CMK (cell line): ENCODE data around the gene PIGM.

Source experiments
- DNase-seq: peaks from one replicate; pipeline ENCODE4 v3.0.0-alpha.2; 2010; ENCODE audit warnings: low read depth

PIGM gene

GRCh38 chr1:160022330-160023310, 9.2 kb downstream of the PIGM start:
- no peak for DNase-seq

DNA sequence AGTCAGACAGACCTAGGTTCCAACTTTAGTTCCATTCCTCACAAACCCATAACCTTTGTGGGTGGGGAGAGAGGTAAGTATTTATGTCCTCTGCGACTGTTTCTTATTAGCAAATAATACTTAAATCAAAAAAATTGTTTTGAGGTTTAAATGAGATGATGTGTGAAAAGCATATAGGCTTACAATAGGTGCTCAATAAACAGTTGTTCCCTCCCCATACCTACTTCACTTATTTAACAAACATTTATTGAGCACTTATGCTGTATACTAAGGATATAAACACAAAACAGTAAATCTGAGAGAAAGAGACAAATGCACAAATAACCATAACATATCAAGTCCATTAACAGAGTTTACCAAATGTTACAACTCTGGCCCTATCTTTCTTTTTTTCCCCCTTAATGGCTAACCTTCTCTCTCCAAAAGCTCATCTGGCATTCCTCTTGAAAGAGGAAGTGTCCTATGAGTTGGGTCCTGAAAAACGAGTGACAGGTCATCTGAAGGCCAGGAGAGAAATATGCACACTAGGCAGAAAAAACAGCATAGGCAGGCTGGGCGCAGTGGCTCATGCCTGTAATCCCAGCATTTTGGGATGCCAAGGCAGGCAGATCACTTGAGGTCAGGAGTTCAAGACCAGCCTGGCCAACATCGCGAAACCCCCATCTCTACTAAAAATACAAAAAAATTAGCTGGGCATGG, 10.3 kb downstream of the PIGM start:
- no peak for DNase-seq

- DNase-seq: no peak
Measured at GRCh38 chr1:160020196-160020595, 11.6 kb downstream of the PIGM start.

DNA sequence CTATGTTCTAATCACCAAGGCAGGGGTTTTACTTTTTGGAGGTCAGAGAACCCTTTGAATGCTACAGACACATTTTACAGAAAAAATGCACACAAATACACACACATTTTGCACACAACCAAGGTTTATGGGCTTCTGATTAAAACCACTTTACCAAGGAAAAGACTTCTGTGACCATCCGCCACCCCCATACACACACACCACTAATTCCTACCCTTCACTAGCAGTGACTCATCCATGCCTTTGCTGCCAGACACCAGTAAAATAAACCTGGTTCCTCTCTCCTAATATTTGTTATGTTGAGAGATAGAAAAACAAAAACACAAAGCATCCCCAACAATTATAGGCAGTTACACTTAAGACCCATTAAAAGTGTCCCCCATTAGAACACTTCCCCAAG, 12.9 kb downstream of the PIGM start:
- DNase-seq: no peak

GRCh38 chr1:160018347-160018746, 13.4 kb downstream of the PIGM start:
- no peak for DNase-seq

DNA sequence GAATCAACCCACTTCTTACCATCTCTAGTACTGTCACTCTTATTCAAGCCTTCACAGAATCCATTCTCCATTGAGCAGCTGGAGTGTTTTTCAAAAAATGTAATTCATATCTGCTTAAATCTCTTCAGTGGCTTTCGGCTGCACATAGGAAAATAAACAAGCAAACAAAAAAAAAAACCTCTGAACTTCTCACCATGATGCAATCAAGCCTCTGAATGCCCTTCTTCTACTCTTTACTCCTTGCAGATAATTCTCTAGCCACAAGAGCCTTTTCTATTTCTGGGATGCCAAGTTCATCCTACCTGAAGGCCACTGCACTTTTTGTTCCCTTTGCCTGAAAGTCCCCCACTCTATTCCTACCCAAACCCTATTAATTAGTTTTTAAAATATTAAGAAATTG, 14.2 kb downstream of the PIGM start:
- DNase-seq: no peak

DNA sequence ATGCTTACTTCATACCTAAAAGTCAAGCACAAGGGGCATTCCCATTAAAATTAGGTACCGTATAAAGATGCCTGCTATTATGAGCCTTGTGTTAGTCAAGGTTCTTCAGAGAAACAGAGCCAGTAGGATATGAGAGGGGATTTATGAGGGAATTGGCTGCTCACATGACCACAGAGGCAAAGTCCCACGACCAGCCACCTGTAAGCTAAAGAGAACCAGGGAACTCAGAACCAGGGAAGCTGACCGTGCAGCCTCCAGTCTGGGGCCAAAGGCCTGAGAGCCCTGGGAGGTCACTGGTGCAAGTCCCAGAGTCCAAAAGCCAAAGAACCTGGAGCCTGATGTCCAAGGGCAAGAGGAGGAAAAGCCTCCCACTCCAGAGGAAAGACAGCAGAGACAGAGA, 20.0 kb downstream of the PIGM start:
- DNase-seq: no peak

DNA sequence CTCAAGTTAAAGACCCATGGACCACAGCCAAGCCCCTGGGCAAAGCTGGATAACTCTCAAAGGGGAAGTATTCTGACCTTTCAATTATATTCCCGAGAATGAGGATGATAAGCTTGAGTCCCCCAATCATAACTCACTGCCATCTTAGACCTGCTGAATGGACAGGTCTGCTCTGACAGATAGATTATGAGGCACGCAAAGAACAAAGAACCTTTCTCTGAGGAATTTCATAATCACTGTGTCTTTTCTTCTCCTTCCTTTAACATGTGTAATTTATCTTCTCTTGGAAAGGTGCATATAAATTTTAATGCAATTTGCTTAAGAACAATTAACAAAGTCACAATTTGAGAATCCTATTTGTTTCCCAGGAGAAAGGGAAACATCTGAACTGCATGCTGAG, 22.0 kb downstream of the PIGM start:
- DNase-seq: no peak

DNA sequence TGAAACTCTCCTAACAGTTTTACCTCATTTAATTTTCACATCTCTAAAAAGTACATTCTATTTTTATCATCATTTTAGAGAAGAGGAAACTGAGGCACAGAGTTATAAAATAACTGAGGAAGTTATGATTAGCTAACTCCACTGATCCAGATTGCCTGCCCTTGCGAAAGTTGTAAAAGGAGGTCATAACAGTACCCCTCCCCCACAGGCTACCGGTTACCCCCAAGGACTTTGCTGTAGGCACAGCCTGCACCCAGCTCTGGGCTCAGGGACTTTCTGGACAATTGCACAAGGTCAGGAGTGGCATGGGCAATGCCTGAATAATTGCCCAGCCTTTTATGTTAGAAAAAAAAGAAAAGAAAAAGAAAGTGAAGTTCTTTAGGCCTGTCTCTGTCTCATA, 22.7 kb downstream of the PIGM start:
- no peak for DNase-seq

DNA sequence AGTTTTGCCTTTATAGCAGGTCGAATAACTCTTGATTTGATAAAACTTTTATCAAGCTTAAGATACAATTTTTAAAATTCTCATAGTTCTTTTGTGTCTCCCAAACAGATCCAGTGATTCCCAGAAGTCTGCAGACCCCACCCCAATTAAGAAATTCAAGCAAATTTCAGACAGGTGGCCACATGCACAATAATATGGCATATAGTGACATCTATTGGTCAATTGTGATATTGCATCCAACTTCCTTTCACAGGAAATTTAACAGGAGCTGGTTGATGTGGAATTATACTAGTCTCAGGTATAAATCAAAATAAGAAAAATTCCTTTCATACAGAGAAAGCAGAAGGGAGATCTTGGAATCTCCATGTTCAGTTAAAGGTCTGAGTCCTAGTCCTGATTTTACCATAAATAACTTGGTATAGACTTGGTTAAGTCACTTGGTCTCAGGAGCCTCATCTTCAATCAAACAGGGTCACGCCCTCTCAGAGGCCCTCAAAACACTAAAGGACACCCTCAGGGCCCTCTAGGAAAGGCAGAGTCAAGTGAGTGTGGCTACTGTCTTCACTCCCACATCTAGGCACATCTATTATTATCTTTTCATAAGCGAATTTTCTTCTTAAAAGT, 24.1 kb downstream of the PIGM start:
- DNase-seq: no peak

DNA sequence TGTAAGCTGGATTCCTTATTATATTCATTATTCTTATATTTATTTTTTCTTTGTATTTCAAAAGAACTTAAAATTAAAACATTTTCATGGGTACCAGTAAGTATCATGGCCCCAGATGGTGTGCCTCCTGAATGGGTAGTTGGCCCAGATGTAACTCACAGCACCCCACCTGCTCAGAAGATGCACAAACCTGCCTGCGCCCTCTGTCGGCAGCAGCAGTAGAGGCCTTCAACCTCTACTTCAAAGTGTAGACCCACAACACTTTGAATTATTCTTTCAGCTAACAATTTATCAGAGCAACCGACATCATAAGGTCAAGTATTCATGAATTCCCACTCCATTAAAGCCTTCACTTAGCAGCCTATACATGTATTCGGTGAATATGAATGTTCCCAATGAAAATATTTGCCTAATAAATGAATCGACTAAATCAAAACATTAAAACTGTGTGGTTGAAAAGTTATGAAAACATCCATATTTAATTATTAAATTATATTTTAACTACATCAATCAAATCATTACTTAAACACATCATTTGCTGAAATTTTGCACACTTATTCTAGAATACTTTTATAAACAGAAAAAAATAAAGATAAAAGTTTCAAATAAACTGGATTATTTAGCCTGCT, 25.4 kb downstream of the PIGM start:
- DNase-seq: peak; percentile 62

DNA sequence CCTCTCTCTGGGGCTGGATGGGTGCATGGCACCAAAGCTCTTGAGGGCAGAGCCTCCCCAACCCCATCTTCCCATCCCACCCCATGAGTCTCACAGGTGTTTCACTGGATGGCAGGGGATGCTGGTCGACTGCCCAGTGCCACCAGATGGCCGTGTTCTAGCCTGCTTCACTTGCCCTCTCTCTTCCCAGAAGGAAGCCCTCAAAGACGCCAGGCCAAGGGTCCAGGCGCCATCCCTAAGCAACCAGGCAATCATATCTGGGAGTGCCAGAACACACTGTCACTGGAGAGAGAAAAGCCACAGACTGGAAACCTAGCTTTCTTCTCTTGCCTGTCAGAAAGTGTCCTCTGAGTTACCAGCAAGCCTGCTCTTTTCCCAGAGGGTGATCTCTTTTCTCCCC, 26.7 kb downstream of the PIGM start:
- no peak for DNase-seq

DNA sequence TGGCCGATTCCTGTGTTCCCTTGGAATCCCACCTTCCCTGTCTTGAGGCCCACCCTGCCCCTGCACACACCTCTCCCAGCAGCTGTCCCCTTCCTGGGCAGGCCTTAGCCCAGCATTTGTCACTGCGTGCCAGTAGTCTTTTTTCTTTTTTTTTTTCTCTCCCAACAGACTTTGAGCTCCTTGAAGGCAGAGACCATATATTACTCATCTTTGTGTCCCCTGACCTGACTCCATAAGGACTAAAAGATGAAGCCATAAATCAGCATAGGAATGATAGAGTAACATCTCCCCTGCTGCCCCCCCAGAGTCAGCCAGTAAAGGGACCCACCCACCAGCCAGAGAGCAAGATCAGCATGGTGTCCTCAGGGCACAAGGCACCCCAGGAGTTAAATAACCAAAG, 27.4 kb downstream of the PIGM start:
- no peak for DNase-seq

- DNase-seq: no peak
Measured at GRCh38 chr1:160004001-160004400, 27.8 kb downstream of the PIGM start.

- no peak for DNase-seq
Measured at GRCh38 chr1:160001440-160001839, 30.4 kb downstream of the PIGM start.

DNA sequence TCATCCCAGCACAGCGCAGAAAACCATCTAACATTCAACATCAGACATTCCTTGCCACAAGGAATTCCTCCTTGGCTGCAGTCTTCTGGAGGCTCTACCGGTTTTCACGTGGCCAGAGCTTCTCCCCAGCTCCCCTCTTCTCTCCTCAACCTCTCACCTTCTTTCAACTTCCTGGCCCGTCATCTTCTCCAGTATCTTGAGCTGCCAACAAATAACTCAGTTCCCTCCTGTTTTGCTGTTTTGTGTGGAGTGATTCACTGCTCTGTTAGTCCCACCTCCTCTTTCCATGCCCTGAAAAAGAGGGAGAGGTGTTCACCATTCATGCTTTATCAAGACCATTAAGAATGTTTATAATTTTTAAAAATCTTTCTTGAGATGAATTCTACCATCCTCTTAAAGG, 32.6 kb downstream of the PIGM start:
- DNase-seq: no peak

- DNase-seq: no peak
Measured at GRCh38 chr1:159996653-159997052, 35.1 kb downstream of the PIGM start.

DNA sequence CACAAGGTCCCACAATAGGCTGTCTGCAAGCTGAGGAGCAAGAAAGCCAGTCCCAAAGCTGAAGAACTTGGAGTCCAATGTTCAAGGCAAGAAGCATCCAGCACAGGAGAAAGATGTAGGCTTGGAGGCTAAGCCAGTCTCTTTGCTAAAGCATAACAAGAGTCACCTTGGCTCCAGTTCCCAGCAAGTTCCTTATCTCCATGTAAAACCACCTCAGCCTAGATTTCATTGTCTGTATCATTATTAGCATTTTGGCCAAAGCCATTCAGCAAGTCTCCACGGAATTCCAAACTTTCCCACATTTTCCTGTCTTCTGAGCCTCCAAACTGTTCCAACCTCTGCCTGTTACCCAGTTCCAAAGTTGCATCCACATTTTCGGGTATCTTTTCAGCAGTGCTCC, 36.9 kb downstream of the PIGM start:
- DNase-seq: no peak

GRCh38 chr1:159993911-159994310, 37.9 kb downstream of the PIGM start:
- no peak for DNase-seq

GRCh38 chr1:159992161-159992560, 39.6 kb downstream of the PIGM start:
- no peak for DNase-seq

DNA sequence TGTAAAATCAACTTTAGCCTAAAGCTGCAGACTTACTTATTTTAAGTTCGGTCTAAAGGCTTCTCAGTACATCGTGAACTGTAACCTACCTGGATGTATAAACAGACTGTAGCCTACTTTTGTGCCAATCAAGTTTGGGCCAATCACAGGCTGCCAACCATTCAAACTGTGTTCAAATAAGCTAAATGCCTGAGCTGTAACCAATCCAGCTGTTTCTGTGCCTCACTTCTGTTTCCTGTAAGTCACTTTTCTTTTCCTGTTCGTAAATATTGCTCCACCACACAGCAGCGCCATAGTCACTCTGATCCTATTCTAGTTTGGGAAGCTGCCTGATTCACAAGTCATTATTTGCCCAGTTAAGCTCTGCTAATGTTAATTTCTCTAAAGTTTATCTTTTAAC, 40.3 kb downstream of the PIGM start:
- no peak for DNase-seq

- no peak for DNase-seq
Measured at GRCh38 chr1:159990005-159990404, 41.8 kb downstream of the PIGM start.

- DNase-seq: no peak
Measured at GRCh38 chr1:159989581-159989980, 42.2 kb downstream of the PIGM start.
